Occipital lobe (tissue), 2 donors: ENCODE data around the gene UNC119B. TPM values are rescaled to one million over a fixed set of nuclear protein-coding genes. Genes with fewer than 3 reads are reported as not detected.
A peak's percentile ranks its signal among the peaks of the same experiment; 100 is the strongest.

Experiments used
- DNase-seq: peaks from one replicate; lab custom pipeline; 2025; lab: John Stamatoyannopoulos, UW
- total RNA-seq: library from RNA; depleted of rRNA; stranded (reverse); fragments of >200 nt; gene quantifications from one replicate; pipeline ENCODE4 v1.2.3, GENCODE V29; 2014

The UNC119B gene
- total RNA-seq, 1 donor from 2014 or later: 11.9 TPM

GRCh38 chr12:120739031-120739762 lies 28.9 kb downstream of the UNC119B start:
- no peak for DNase-seq

DNA sequence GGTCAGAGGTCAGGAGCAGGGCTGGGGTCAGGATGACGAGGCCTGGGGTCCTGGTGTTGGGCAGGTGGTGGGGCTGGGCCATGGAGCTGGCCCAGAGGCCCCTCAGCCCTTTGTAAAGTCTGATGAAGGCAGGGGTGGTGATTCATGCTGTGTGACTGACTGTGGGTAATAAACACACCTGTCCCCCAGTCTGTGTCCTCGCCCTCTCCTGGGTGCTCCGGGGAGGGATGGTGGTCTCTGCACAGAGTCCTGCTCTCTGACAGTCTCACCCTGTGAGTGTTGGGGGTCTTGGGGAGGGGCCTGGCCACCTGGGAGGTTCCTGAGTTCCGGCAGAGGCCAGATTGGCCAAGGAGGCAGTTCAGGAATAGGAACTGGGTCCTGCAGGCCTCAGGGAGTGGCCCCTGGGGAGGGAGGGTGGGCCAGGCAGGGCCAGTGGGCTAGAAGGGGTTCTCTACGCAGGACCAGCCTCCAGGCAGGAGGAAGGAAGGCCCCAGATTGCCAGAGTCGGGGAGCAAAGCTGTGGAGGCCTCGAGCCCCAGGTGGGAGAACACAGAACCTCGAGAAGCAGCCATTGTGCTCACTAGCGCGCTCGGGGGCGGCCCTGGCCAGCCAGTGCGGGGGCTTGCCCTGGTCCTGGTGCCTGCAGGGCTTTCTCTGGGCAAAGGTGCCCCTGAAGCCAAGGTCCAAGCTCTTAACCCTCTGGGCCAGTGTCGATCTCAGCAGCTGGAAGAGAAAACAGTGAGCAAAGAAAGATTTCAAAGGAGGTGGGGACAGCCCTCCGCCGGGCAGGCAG lies 29.8 kb downstream of the UNC119B start:
- DNase-seq: no peak

GRCh38 chr12:120740871-120741270 lies 30.6 kb downstream of the UNC119B start:
- DNase-seq: no peak

- DNase-seq: no peak
Measured at GRCh38 chr12:120741476-120742421, 31.5 kb downstream of the UNC119B start.

GRCh38 chr12:120744922-120745493 lies 34.8 kb downstream of the UNC119B start:
- no peak for DNase-seq

GRCh38 chr12:120748242-120748641 lies 38.0 kb downstream of the UNC119B start:
- DNase-seq: no peak

DNA sequence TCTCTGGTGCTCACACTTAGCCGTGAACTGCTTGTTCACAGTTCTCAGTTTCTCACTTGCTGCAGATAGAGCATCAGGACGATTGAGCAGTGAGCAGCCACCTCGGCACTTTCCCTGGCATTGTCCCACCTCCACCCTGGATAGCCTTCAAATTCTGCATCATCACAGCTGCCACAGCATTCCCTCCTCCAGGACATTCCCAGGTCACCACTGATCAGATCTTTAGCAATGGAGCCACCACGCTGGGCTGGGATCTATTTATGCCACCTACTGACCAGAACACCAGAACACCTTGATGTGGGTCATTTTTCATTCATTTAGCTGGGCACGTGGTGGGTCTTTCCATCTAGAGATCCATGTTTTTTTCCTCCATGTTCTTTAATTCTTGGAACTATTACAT lies 39.0 kb downstream of the UNC119B start:
- DNase-seq: no peak

DNA sequence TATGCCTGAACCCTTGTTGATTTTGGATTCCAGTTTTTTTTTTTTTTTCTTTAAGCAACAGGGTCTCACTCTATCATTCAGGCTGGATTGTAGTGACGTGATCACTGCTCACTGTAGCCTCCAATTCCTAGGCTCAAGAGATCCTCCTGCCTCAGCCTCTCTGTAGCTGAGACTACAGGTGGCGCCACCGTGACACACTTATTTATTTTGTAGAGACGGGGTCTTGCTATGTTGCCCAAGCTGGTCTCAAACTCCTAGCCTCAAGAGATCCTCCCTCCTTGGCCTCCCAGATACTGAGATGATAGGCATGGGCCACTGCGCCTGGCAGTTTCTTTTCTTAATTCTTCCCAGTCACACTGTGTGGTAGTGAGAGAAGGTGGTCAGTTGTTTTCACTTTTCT lies 40.5 kb downstream of the UNC119B start:
- DNase-seq: no peak

- DNase-seq: no peak
Measured at GRCh38 chr12:120751389-120751788, 41.1 kb downstream of the UNC119B start.

DNA sequence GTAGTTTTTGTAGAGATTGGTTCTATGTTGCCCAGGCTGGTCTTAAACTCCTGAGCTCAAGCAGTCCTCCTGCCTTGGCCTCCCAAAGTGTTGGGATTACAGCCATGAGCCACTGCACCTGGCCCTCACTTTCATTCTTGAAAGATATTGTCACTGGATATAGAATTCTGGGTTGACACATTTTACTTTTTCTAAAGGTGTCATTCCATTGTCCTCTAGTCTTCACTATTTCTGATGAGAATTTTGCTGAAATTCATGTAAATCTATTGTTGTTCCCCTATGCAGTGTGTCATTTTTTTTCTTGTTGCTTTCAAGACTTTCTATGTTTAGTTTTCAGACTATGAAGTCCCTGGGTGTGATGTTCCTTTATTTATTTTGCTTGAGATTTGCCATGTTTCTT lies 44.5 kb downstream of the UNC119B start:
- DNase-seq: no peak

GRCh38 chr12:120755269-120755668 lies 45.0 kb downstream of the UNC119B start:
- DNase-seq: no peak

DNA sequence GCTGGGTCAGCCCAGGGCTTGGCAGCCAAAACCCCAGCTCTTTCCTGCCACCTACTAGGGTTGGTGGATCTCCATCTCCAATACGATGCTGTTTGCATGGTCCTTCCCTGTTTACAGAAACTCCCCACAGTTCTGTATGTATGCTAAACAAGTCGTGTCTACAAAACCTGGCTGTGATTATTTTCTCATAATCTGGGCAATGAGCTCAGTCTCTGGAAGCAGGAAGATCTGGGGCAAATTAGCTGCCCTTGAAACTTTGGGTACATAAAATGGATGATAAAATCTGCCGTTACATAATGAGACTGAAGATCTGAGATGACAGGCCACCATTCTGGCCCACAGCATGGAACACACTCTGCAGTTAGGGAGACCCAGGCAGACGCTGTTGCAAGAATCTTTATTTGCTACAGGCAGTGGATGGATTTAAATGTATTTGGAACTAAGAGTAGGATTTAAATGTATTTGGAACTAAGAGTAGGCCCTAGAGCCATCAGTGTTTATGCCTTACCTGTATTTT lies 47.0 kb downstream of the UNC119B start:
- DNase-seq: no peak

GRCh38 chr12:120757949-120758348 lies 47.7 kb downstream of the UNC119B start:
- no peak for DNase-seq

GRCh38 chr12:120758798-120759590 lies 48.7 kb downstream of the UNC119B start:
- no peak for DNase-seq

DNA sequence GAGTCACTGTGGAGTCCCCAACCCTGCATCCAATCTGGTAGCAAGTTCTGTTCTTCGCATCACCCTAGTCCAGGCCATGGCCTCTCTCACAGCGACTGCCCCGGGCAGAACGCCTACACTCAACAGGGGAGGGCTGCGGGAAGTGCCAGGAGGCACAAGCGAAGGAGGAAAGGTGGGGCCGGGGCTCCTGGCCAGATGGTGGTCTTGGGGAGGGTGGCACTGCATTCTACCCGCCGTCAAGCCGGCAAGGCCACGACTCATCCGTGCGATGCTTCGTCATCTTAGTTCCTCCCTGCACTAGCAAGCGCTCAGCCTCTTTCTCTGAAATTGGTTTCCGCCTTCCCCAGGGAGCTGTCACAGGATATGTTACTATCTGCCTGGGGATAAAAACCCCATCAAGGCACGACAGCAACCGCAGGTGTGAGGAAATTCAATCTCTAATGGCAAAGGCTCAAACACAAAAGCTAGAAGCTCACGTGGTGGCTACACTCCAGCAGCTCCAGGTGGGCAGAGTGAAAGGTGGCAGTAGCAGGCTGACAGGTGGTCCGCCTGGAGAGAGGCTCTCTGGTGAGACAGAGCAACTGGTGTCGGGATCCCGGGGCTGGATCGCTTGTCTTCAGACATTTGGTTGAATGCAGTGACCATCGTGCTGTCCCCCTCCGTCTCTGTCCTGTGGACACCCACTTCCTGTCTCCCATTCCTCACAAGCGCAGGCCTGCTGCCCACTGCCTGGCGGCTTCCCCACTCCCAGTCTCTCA lies 49.5 kb downstream of the UNC119B start:
- no peak for DNase-seq

DNA sequence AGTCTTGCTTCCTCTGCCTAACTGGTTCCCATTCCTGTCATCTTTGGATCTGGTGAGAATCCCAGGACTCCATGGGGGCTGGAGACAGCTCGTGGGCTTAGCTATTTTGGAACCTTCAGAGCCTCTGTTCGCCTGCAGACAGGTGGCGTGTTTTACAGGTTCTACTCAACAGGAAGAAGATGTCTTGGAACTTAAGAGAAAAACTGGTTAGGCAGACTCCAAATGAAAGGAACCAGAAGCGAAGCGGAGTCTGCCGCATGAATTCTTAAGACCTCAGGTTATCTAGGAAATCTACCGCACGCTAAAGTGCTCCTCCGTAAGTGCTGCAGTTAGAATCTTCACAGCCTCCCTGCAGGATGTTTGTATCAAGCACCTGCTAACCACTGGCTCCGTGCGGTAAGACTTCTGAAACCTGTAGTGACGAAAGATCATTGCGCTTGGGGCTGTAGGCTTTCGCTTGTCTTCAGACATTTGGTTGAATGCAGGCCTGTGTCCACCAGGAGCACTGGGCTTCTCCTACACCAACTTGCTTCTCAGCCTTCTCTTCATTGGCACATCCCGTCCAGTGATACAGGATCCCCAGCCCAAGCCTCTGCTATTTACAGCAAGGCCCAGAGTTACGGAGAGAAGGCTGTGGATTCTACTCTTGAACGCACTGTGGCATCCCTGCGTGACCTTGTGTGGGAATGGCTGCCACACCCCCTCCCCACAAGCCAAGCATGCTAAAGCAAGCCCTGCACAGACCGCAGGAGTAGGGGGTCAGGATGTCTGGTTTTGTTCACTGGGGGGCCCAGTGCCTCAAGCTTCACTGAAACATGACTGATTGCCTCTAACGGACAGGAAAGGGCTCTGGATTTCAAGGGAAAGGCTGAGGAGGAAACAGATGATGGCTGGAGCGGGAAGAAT lies 50.3 kb downstream of the UNC119B start:
- DNase-seq: no peak

DNA sequence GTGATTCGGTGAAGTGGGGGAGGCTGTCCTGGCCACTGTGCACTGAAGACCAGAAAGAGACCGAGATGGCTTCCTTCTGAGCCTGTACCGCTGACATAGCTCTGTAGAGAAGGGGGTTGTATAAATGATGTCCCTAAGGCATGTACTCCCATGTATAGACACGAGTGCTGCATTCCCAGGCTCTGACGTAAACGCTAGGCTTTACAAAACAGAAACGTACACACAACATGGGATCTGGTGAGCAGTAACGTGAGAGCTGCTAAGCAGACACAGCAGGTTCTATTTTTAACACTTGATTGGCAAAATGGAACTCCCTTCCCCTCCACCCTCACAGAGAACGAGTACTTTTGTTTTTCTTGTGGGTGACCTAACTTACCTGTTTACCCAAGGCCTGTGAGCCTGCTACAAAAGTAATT lies 51.3 kb downstream of the UNC119B start:
- peak; percentile 19 for DNase-seq

DNA sequence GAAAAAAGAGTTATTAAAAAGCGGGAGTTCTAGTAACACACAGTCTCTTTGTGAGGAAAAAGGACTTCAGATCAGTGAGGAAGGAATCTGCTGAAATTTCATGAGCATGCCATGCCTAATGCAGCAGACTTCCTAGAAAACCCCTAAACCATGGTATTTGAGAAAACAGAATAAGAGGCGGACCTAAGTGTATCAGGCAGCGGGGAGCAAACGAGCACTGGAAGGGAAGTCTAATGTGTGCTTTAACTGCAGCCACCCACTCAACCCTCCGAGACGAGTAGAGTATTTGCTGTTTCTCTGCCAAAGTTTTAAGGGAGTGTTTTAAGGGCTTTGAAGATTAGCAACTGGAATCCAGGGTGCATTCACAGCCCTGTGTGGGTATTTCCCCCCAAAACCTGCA lies 51.8 kb downstream of the UNC119B start:
- DNase-seq: no peak

GRCh38 chr12:120763250-120763649 lies 53.0 kb downstream of the UNC119B start:
- DNase-seq: no peak
